H9 (cell line): ENCODE measurements around the gene RAI1. TPM values are rescaled to one million over a fixed set of nuclear protein-coding genes. Genes with fewer than 3 reads are reported as not detected.

ENCODE experiments used
- DNase-seq: peaks from one replicate; pipeline ENCODE4 v3.0.0-alpha.2; 2017
- H2AFZ ChIP-seq: one replicate; pipeline ENCODE4 v1.6.1; 2013; ENCODE audit warnings: mild to moderate bottlenecking, low read length, control low read depth, moderate library complexity
- H2AK5ac ChIP-seq: 2 replicates; pipeline ENCODE4 v1.6.1; 2013; ENCODE audit warnings: low read length, control low read depth, mixed read lengths; ENCODE audit not compliant: insufficient read length
- H2BK120ac ChIP-seq: one replicate; pipeline ENCODE4 v1.6.1; 2013; ENCODE audit warnings: low read depth, mild to moderate bottlenecking, low read length, control low read depth, inconsistent platforms; ENCODE audit not compliant: poor library complexity, severe bottlenecking
- H2BK12ac ChIP-seq: 2 replicates; pipeline ENCODE4 v1.6.1; 2013; ENCODE audit warnings: low read length, control low read depth, mixed read lengths, low read depth; ENCODE audit not compliant: insufficient read length
- H2BK15ac ChIP-seq: 2 replicates; pipeline ENCODE4 v1.6.1; 2013; ENCODE audit warnings: low read depth, low read length, control low read depth
- H2BK20ac ChIP-seq: one replicate; pipeline ENCODE4 v1.6.1; 2013; ENCODE audit warnings: low read depth, mild to moderate bottlenecking, low read length, control low read depth, inconsistent platforms; ENCODE audit not compliant: poor library complexity, severe bottlenecking
- H2BK5ac ChIP-seq: 2 replicates; pipeline ENCODE4 v1.6.1; 2013; ENCODE audit warnings: low read length, control low read depth, mixed read lengths; ENCODE audit not compliant: insufficient read length
- H3K14ac ChIP-seq: 2 replicates; pipeline ENCODE4 v1.6.1; 2013; ENCODE audit warnings: low read length, control low read depth; ENCODE audit not compliant: insufficient read depth
- H3K18ac ChIP-seq: 2 replicates; pipeline ENCODE4 v1.6.1; 2013; ENCODE audit warnings: low read depth, mild to moderate bottlenecking, mixed read lengths, low read length, control low read depth; ENCODE audit not compliant: insufficient read length
- H3K23ac ChIP-seq: 2 replicates; pipeline ENCODE4 v1.6.1; 2013; ENCODE audit warnings: low read length, control low read depth, mixed read lengths, low read depth; ENCODE audit not compliant: insufficient read length
- H3K23me2 ChIP-seq: 2 replicates; pipeline ENCODE4 v1.6.1; 2013; ENCODE audit warnings: low read depth, mild to moderate bottlenecking, mixed read lengths, low read length, control low read depth; ENCODE audit not compliant: insufficient read length, poor library complexity, severe bottlenecking
- H3K27ac ChIP-seq: 2 replicates; pipeline ENCODE4 v1.5.1; 2013; ENCODE audit warnings: low read length, control low read depth, mixed read lengths, low read depth; ENCODE audit not compliant: insufficient read length
- H3K27me3 ChIP-seq: 2 replicates; pipeline ENCODE4 v1.6.1; 2013; ENCODE audit warnings: low read length, control low read depth, inconsistent platforms; ENCODE audit not compliant: insufficient read depth
- H3K4ac ChIP-seq: 2 replicates; pipeline ENCODE4 v1.6.1; 2013; ENCODE audit warnings: low read depth, mild to moderate bottlenecking, control low read depth, inconsistent platforms, low read length, moderate library complexity
- H3K4me1 ChIP-seq: 2 replicates; pipeline ENCODE4 v1.6.1; 2013; ENCODE audit warnings: low read length, control low read depth, inconsistent platforms; ENCODE audit not compliant: insufficient read depth
- H3K4me2 ChIP-seq: 2 replicates; pipeline ENCODE4 v1.6.1; 2013; ENCODE audit warnings: low read length, control low read depth, mixed read lengths; ENCODE audit not compliant: insufficient read length, insufficient read depth
- H3K56ac ChIP-seq: 2 replicates; pipeline ENCODE4 v1.6.1; 2013; ENCODE audit warnings: low read depth, mild to moderate bottlenecking, mixed read lengths, low read length, control low read depth; ENCODE audit not compliant: insufficient read length
- H3K79me1 ChIP-seq: 2 replicates; pipeline ENCODE4 v1.6.1; 2013; ENCODE audit warnings: low read depth, mild to moderate bottlenecking, moderate library complexity, low read length, control low read depth, inconsistent platforms; ENCODE audit not compliant: insufficient read depth, poor library complexity, severe bottlenecking
- H3K79me2 ChIP-seq: 2 replicates; pipeline ENCODE4 v1.6.1; 2013; ENCODE audit warnings: low read length, control low read depth, inconsistent platforms; ENCODE audit not compliant: insufficient read depth
- H3K9ac ChIP-seq: 2 replicates; pipeline ENCODE4 v1.6.1; 2013; ENCODE audit warnings: low read length, control low read depth, mixed read lengths; ENCODE audit not compliant: insufficient read length; ENCODE audit errors: extremely low read depth
- H3K9me3 ChIP-seq: one replicate; pipeline ENCODE4 v1.6.1; 2013; ENCODE audit warnings: low read depth, low read length, inconsistent platforms; ENCODE audit not compliant: control insufficient read depth
- H3T11ph ChIP-seq: one replicate; pipeline ENCODE4 v1.6.1; 2013; ENCODE audit warnings: mild to moderate bottlenecking, low read length, control low read depth, inconsistent platforms
- H4K20me1 ChIP-seq: one replicate; pipeline ENCODE4 v1.6.1; 2013; ENCODE audit not compliant: control insufficient read depth, insufficient read length, insufficient read depth
- H4K5ac ChIP-seq: 2 replicates; pipeline ENCODE4 v1.6.1; 2013; ENCODE audit warnings: low read depth, mild to moderate bottlenecking, mixed read lengths, low read length, control low read depth; ENCODE audit not compliant: insufficient read length
- H4K8ac ChIP-seq: replicated peaks from 2 replicates; pipeline ENCODE4 v1.6.1; 2013; ENCODE audit warnings: low read length, control low read depth, mixed read lengths, low read depth; ENCODE audit not compliant: insufficient read length
- H4K91ac ChIP-seq: 2 replicates; pipeline ENCODE4 v1.6.1; 2013; ENCODE audit warnings: low read depth, mild to moderate bottlenecking, moderate library complexity, mixed read lengths, low read length, control low read depth; ENCODE audit not compliant: insufficient read length
- H3K27ac Mint-ChIP-seq, 3 experiments: 2 replicates in 2 of 3; 3 replicates in 1 of 3; pipeline ENCODE4 v1.8.0; 2020 to 2021; ENCODE audit warnings: mixed read lengths in 3 of 3, mild to moderate bottlenecking in 1 of 3, moderate library complexity in 1 of 3
- H3K27me3 Mint-ChIP-seq: 2 replicates; pipeline ENCODE4 v1.8.0; 2021; ENCODE audit warnings: low read depth, mild to moderate bottlenecking, moderate library complexity, mixed read lengths
- H3K36me3 Mint-ChIP-seq, 3 experiments: 2 replicates in 2 of 3; 3 replicates in 1 of 3; pipeline ENCODE4 v1.8.0; 2020 to 2021; ENCODE audit warnings: low read depth in 3 of 3, mixed read lengths in 3 of 3; ENCODE audit not compliant: insufficient read depth in 1 of 3
- H3K4me1 Mint-ChIP-seq, 2 experiments: 2 replicates each; pipeline ENCODE4 v1.8.0; 2020; ENCODE audit warnings: mixed read lengths in 2 of 2
- H3K4me3 Mint-ChIP-seq, 2 experiments: 2 replicates in 1 of 2; 3 replicates in 1 of 2; pipeline ENCODE4 v1.8.0; 2020 to 2021; ENCODE audit warnings: mild to moderate bottlenecking in 2 of 2, mixed read lengths in 2 of 2, moderate library complexity in 1 of 2
- H3K9me3 Mint-ChIP-seq, 2 experiments: 2 replicates in 1 of 2; 3 replicates in 1 of 2; pipeline ENCODE4 v1.8.0; 2020; ENCODE audit warnings: mild to moderate bottlenecking in 2 of 2, mixed read lengths in 2 of 2, moderate library complexity in 1 of 2
- WGBS: extraction: QIAGEN DNeasy Blood & Tissue Kit; methylation state at CpG from one replicate; pipeline ENCODE4 v1.1.7; 2013; ENCODE audit warnings: missing lambda C conversion rate, low lambda C conversion rate, mixed read lengths; ENCODE audit not compliant: insufficient read length; ENCODE audit errors: extremely low coverage; 5-methylcytosine and 5-hydroxymethylcytosine counted together
- total RNA-seq: library from RNA; stranded (reverse); gene quantifications from 2 replicates; pipeline ENCODE4 v1.2.1, GENCODE V29; 2021
- TF ChIP-seq, protein P1 (sequence below): fragments of 200-600 bp; sonication (generic); conservative IDR thresholded peaks from 3 replicates; pipeline ENCODE4 v1.8.0; 2021; ENCODE audit warnings: antibody characterized with exemption, mild to moderate bottlenecking

Gene RAI1
- total RNA-seq, 1 experiment from 2014 or later: 1.5 TPM

DNA sequence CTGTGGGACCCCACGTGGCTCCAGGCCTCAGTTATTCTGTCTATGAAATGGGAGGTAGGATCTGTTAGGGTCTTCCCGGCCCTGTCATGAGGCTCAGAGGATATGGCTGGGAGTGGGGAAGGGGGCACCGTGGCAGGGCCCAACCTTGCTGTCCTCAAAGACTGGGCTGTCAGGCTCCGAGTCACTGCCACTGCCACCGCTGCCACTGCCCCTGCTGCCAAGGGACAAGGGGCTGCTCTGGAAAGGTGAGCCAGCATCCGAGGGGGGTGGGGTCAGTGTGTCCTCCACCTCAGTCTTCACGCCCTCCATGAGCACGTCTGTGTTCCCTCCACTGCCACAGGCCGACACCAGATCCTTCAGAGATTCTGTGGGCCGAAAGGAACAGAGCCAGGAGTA is 136.3 kb downstream of the RAI1 start:
- Histone ChIP-seq H4K20me1 (no peaks in the 10 kb centered on the region), H3K9me3 (no peaks in the 10 kb centered on the region), H3K4me2 (no peak overlapping the region), H4K91ac (no peak overlapping the region), H3K23ac (no peak overlapping the region), H3K9ac (no peak overlapping the region), H2BK120ac (no peak overlapping the region), H3K18ac (no peak overlapping the region), H3K27ac (no peak overlapping the region), H2AK5ac (no peak overlapping the region), H3T11ph (no peak overlapping the region), H3K4me1 (no peaks in the 10 kb centered on the region), H2BK15ac (no peak overlapping the region), H3K14ac (no peak overlapping the region; the same call in 1 of the 2 replicates), H2BK12ac (no peak overlapping the region), H2BK20ac (no peak overlapping the region), H3K23me2 (no peaks in the 10 kb centered on the region), H3K79me2 (peaks cover under 1% of the 10 kb centered on the region; the same call in 1 of the 2 replicates), H4K5ac (no peak overlapping the region), H3K27me3 (no peaks in the 10 kb centered on the region), H3K79me1 (peaks cover 8% of the 10 kb centered on the region), H4K8ac (no peak overlapping the region), H2AFZ (no peak overlapping the region), H3K4ac (no peak overlapping the region), H3K56ac (no peak overlapping the region), H2BK5ac (no peak overlapping the region)
- no peak for DNase-seq
- H3K4me1 Mint-ChIP-seq: peaks cover 16 to 39% of the 10 kb centered on the region in 2 experiments
- no peak overlapping the region for H3K4me3 Mint-ChIP-seq
- peak overlapping the region in 2 of 3 experiments; percentile 40 to 44; a peak in 2 of 7 replicates for H3K27ac Mint-ChIP-seq
- TF ChIP-seq, protein P1, sequence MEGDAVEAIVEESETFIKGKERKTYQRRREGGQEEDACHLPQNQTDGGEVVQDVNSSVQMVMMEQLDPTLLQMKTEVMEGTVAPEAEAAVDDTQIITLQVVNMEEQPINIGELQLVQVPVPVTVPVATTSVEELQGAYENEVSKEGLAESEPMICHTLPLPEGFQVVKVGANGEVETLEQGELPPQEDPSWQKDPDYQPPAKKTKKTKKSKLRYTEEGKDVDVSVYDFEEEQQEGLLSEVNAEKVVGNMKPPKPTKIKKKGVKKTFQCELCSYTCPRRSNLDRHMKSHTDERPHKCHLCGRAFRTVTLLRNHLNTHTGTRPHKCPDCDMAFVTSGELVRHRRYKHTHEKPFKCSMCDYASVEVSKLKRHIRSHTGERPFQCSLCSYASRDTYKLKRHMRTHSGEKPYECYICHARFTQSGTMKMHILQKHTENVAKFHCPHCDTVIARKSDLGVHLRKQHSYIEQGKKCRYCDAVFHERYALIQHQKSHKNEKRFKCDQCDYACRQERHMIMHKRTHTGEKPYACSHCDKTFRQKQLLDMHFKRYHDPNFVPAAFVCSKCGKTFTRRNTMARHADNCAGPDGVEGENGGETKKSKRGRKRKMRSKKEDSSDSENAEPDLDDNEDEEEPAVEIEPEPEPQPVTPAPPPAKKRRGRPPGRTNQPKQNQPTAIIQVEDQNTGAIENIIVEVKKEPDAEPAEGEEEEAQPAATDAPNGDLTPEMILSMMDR: no peak
- H3K9me3 Mint-ChIP-seq: no peaks in the 10 kb centered on the region
- peaks cover 27 to 69% (median 57%) of the 10 kb centered on the region in 3 experiments for H3K36me3 Mint-ChIP-seq
- no CpG with 5 or more reads among the region's 10 CpGs for WGBS
- no peaks in the 10 kb centered on the region for H3K27me3 Mint-ChIP-seq
